HepG2 (cell line): Measurements from ENCODE around the gene RTN1. TPM values are rescaled to one million over a fixed set of nuclear protein-coding genes. Genes with fewer than 3 reads are reported as not detected.

Experiments
- ATAC-seq: fragments of 200-7000 bp; cut with Tn5 transposase; 3 replicates; pipeline ENCODE4 v1.9.1; 2020; ENCODE audit warnings: mild to moderate bottlenecking, moderate library complexity
- BruUV-seq: library from RNA; stranded (reverse); fragments of 400-500 nt; replicated peaks from 2 replicates; lab custom pipeline; 2021; lab: Mats Ljungman, UMichigan
- CTCF ChIA-PET: fragments of 300-600 bp; formaldehyde crosslinking; extraction: SDS; loops from one replicate; lab custom pipeline; 2021; ENCODE audit warnings: low total read pairs, inconsistent platforms, low intra/inter-chr PET ratio; lab: Yijun Ruan, JAX
- POLR2A ChIA-PET: fragments of 350-600 bp; sonication (Branson Sonifier 250); formaldehyde crosslinking; loops from one replicate; lab custom pipeline; 2020; ENCODE audit warnings: antibody characterized with exemption, inconsistent platforms; lab: Yijun Ruan, JAX
- DNase-seq: peaks from one replicate; pipeline ENCODE4 v3.0.0-alpha.2; 2015; ENCODE audit warnings: low spot score
- FAIRE-seq: peaks from 3 replicates; lab custom pipeline; 2011; peaks lifted over from hg19 to GRCh38; lab: Jason Lieb, UNC
- H2AFZ ChIP-seq: one replicate; pipeline ENCODE4 v1.6.1; 2011; ENCODE audit warnings: low read length, inconsistent platforms
- H3K27ac ChIP-seq: fragments of 300-600 bp; 3 replicates; pipeline ENCODE4 v1.8.0; 2011; ENCODE audit warnings: mixed run types, mild to moderate bottlenecking, mixed read lengths, low read length, inconsistent platforms; ENCODE audit not compliant: insufficient read depth; ENCODE audit errors: extremely low read length
- H3K27me3 ChIP-seq, 2 experiments: fragments of 200-600 bp in 1 of 2; 2 replicates in 1 of 2; 3 replicates in 1 of 2; pipeline versions ENCODE4 v1.6.0 to v1.8.0; 2011; ENCODE audit warnings: low read length in 2 of 2, mild to moderate bottlenecking in 2 of 2, moderate library complexity in 2 of 2, inconsistent platforms in 1 of 2; ENCODE audit not compliant: insufficient read depth in 2 of 2, control insufficient read depth in 1 of 2
- H3K36me3 ChIP-seq, 2 experiments: fragments of 200-600 bp in 1 of 2; replicated peaks in 1 of 2; 2 replicates in 1 of 2; 3 replicates in 1 of 2; pipeline versions ENCODE4 v1.5.1 to v1.8.0; 2011; ENCODE audit warnings: low read length in 2 of 2, inconsistent platforms in 1 of 2; ENCODE audit not compliant: insufficient read depth in 2 of 2, control insufficient read depth in 1 of 2
- H3K4me1 ChIP-seq: 2 replicates; pipeline ENCODE4 v1.5.1; 2012; ENCODE audit warnings: low read length, inconsistent platforms; ENCODE audit not compliant: insufficient read depth
- H3K4me2 ChIP-seq: 2 replicates; pipeline ENCODE4 v1.6.0; 2011; ENCODE audit warnings: low read depth, low read length, inconsistent platforms
- H3K4me3 ChIP-seq, 3 experiments: fragments of 200-600 bp in 1 of 3; sonication (generic), shearing (Covaris generic) in 1 of 3; replicated peaks in 1 of 3; 2 replicates each; pipeline ENCODE4 v1.5.1; 2011 to 2016; ENCODE audit warnings: low read length in 3 of 3, inconsistent platforms in 2 of 3, low read depth in 2 of 3, mild to moderate bottlenecking in 2 of 3, control low read depth in 1 of 3, mixed read lengths in 1 of 3; ENCODE audit not compliant: insufficient read depth in 1 of 3
- H3K79me2 ChIP-seq: one replicate; pipeline ENCODE4 v1.6.1; 2011; ENCODE audit warnings: low read length, inconsistent platforms; ENCODE audit not compliant: insufficient read depth
- H3K9ac ChIP-seq: 2 replicates; pipeline ENCODE4 v1.6.0; 2011; ENCODE audit warnings: mild to moderate bottlenecking, low read depth, low read length, inconsistent platforms; ENCODE audit not compliant: insufficient read depth
- H3K9me3 ChIP-seq: 2 replicates; pipeline ENCODE4 v1.5.1; 2012; ENCODE audit warnings: mild to moderate bottlenecking, low read length
- H4K20me1 ChIP-seq: 2 replicates; pipeline ENCODE4 v1.6.0; 2011; ENCODE audit warnings: inconsistent platforms, mild to moderate bottlenecking, low read length, moderate library complexity; ENCODE audit not compliant: insufficient read depth
- CBFB ChIP-seq: sonication (generic); formaldehyde crosslinking; IDR thresholded peaks from 2 replicates; pipeline ENCODE4 v1.4.0; 2020; ENCODE audit warnings: missing genetic modification reagents
- HNRNPH1 ChIP-seq: fragments of 200-400 bp; formaldehyde crosslinking; optimal IDR thresholded peaks from 2 replicates; pipeline ENCODE3; 2017; ENCODE audit warnings: mild to moderate bottlenecking, low read depth, low read length
- KLF16 ChIP-seq, 2 experiments: sonication (generic) in 1 of 2; formaldehyde crosslinking in 1 of 2; IDR thresholded peaks; 2 replicates each; pipeline versions ENCODE4 v1.6.1 to v1.8.0; 2016 to 2023; ENCODE audit warnings: missing genetic modification reagents in 2 of 2, missing compliant biosample characterization in 1 of 2
- KMT2B ChIP-seq: IDR thresholded peaks from 2 replicates; pipeline ENCODE4 v1.6.1; 2016; ENCODE audit warnings: missing genetic modification reagents, missing compliant biosample characterization
- MAFF ChIP-seq: IDR thresholded peaks from 2 replicates; pipeline ENCODE4 v1.6.1; 2011; ENCODE audit warnings: low read depth, low read length, improper control_type of control experiment
- NFKB2 ChIP-seq: sonication (generic); formaldehyde crosslinking; IDR thresholded peaks from 2 replicates; pipeline ENCODE4 v1.4.0; 2020; ENCODE audit warnings: missing genetic modification reagents, borderline replicate concordance
- REXO4 ChIP-seq: sonication (generic); formaldehyde crosslinking; IDR thresholded peaks from 2 replicates; pipeline ENCODE4 v1.8.0; 2022; ENCODE audit warnings: missing genetic modification reagents, mild to moderate bottlenecking, borderline replicate concordance
- SRF ChIP-seq: IDR thresholded peaks from 2 replicates; pipeline ENCODE4 v1.6.1; 2011; ENCODE audit warnings: mild to moderate bottlenecking, low read depth, low read length, moderate library complexity
- ZNF143 ChIP-seq: sonication (generic); formaldehyde crosslinking; IDR thresholded peaks from 2 replicates; pipeline ENCODE4 v1.4.0; 2020; ENCODE audit warnings: missing genetic modification reagents
- ZNF460 ChIP-seq: sonication (generic); formaldehyde crosslinking; IDR thresholded peaks from 2 replicates; pipeline ENCODE4 v1.5.1; 2020; ENCODE audit warnings: missing genetic modification reagents, mild to moderate bottlenecking, borderline replicate concordance
- ZNF543 ChIP-seq: sonication (generic); formaldehyde crosslinking; IDR thresholded peaks from 2 replicates; pipeline ENCODE4 v1.4.0; 2020; ENCODE audit warnings: mild to moderate bottlenecking, missing genetic modification reagents
- ZNF713 ChIP-seq: sonication (generic); formaldehyde crosslinking; IDR thresholded peaks from 2 replicates; pipeline ENCODE4 v1.4.0; 2020; ENCODE audit warnings: mild to moderate bottlenecking, missing genetic modification reagents
- WGBS: methylation state at CpG from one replicate; pipeline ENCODE4 v1.1.6; 2017; ENCODE audit warnings: low lambda C conversion rate; 5-methylcytosine and 5-hydroxymethylcytosine counted together
- in situ Hi-C: cut with HindIII; loops from 2 replicates; pipeline ENCODE4 v1.10.0; 2017; ENCODE audit warnings: low pct_unique_long_range_greater_than_20kb; ENCODE audit not compliant: extremely low pct_ligation_motif_present
- intact Hi-C: fragments of 100-400 bp; cut with micrococcal nuclease; formaldehyde crosslinking; loops from one replicate; pipeline ENCODE4 v1.10.0; 2022; ENCODE audit not compliant: unreplicated experiment
- polyA plus RNA-seq, 8 experiments: library from polyadenylated mRNA; depleted of rRNA in 3 of 8; stranded (reverse) in 7 of 8; unstranded in 1 of 8; fragments of >200 nt; fragmentation: Illumina TruSeq in 4 of 8; extraction: Trizol in 4 of 8; gene quantifications; 2 replicates each; pipeline versions ENCODE4 v1.2.1 to v1.2.3, GENCODE V29; 2011 to 2016; ENCODE audit warnings: low read depth in 4 of 8, missing spikeins in 1 of 8, mixed read lengths in 1 of 8; ENCODE audit not compliant: insufficient read depth in 1 of 8
- total RNA-seq, 5 experiments: library from RNA; depleted of rRNA; stranded (reverse); fragments of >200 nt; fragmentation: Illumina TruSeq; extraction: Trizol; gene quantifications; 2 replicates each; pipeline ENCODE4 v1.2.3, GENCODE V29; 2016; ENCODE audit warnings: low read depth in 1 of 5
- TF ChIP-seq, protein P1 (sequence below): sonication (generic); formaldehyde crosslinking; IDR thresholded peaks from 2 replicates; pipeline ENCODE4 v1.5.0; 2020; ENCODE audit warnings: mild to moderate bottlenecking, missing genetic modification reagents
- TF ChIP-seq, protein P2 (sequence below): sonication (generic); formaldehyde crosslinking; conservative IDR thresholded peaks from 2 replicates; pipeline ENCODE4 v1.8.1; 2023; ENCODE audit warnings: missing genetic modification reagents
- TF ChIP-seq, protein P3 (sequence below): sonication (generic); IDR thresholded peaks from 2 replicates; pipeline ENCODE4 v1.6.1; 2016; ENCODE audit warnings: low read depth, borderline replicate concordance
- TF ChIP-seq, protein P4 (sequence below): sonication (generic); formaldehyde crosslinking; IDR thresholded peaks from 2 replicates; pipeline ENCODE4 v1.5.1; 2020; ENCODE audit warnings: mild to moderate bottlenecking, missing genetic modification reagents, moderate library complexity
- TF ChIP-seq, protein P5 (sequence below): sonication (generic); formaldehyde crosslinking; IDR thresholded peaks from 2 replicates; pipeline ENCODE4 v1.4.0; 2020; ENCODE audit warnings: missing genetic modification reagents

RTN1 gene
- total and polyA plus RNA-seq, 2 of the 13 experiments (the other 11 are each of a cell fraction or from before 2014, with no cell fraction given) = 0.04 to 0.18 TPM

DNA sequence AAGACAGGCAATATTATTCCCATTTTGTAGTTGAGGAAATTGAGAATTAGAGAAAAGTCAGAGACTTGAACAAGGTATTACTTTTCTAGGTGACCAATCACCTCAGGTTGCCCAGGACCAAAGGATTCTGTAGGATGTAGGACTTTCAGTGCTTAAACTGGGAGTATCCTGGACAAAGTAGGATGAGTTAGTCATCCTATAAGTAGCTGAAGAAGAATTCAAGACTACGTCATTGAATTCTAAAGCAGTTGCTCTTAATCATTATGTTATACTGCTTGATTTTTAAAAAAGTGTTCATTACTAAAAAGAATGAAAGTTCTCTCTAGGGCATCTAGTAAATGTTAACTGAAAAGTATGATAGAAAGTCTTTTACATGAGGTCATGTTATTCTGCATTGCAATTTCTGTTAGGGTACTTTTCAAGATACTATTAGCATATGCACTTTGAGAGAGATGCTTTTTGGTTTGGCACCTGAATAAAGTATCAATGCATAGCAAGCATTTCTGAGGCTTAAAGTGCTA, 101.7 kb downstream of the RTN1 start (continued):
- no peak for TF ChIP-seq HNRNPH1
- TF ChIP-seq MAFF = no peak
- TF ChIP-seq ZNF543 (CRISPR knock-in tag) = no peak
- TF ChIP-seq KMT2B (CRISPR knock-in tag) = no peak
- TF ChIP-seq, all 625 proteins: peak for 0

DNA sequence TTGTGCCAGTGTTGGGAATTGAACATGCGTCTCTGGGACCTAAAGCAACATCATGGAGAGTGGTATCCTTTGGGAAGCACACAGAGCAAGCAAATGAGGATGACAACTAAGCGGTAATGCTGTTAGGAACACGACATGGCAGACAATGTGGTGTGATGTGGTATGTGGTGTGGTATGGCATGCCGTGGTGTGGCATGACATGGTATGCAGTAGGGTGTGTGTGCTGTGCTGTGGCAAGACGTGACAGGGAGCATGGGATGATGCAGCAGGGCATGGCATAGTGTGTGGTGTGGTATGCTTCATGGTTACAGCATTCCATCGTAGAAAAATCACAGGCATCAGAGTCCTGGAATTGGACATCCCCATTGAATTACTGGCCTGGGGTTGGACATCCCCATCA, 108.7 kb downstream of the RTN1 start:
- CTCF ChIA-PET = no interaction called here
- POLR2A ChIA-PET = no interaction called here
- 32% methylated on average over 6 of the region's 6 CpGs for WGBS
- TF ChIP-seq ZNF713 (CRISPR knock-in tag) (no peak), NFKB2 (CRISPR knock-in tag) (no peak), CBFB (CRISPR knock-in tag) (no peak), KLF16 (CRISPR knock-in tag; IDR thresholded peaks at IDR 0.05) (no peak), ZNF143 (no peak), ZNF460 (no peak), SRF (no peak), REXO4 (CRISPR knock-in tag) (no peak)
- TF ChIP-seq, protein P1, sequence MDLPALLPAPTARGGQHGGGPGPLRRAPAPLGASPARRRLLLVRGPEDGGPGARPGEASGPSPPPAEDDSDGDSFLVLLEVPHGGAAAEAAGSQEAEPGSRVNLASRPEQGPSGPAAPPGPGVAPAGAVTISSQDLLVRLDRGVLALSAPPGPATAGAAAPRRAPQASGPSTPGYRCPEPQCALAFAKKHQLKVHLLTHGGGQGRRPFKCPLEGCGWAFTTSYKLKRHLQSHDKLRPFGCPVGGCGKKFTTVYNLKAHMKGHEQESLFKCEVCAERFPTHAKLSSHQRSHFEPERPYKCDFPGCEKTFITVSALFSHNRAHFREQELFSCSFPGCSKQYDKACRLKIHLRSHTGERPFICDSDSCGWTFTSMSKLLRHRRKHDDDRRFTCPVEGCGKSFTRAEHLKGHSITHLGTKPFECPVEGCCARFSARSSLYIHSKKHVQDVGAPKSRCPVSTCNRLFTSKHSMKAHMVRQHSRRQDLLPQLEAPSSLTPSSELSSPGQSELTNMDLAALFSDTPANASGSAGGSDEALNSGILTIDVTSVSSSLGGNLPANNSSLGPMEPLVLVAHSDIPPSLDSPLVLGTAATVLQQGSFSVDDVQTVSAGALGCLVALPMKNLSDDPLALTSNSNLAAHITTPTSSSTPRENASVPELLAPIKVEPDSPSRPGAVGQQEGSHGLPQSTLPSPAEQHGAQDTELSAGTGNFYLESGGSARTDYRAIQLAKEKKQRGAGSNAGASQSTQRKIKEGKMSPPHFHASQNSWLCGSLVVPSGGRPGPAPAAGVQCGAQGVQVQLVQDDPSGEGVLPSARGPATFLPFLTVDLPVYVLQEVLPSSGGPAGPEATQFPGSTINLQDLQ (CRISPR knock-in tag) = no peak
- TF ChIP-seq, protein P2, sequence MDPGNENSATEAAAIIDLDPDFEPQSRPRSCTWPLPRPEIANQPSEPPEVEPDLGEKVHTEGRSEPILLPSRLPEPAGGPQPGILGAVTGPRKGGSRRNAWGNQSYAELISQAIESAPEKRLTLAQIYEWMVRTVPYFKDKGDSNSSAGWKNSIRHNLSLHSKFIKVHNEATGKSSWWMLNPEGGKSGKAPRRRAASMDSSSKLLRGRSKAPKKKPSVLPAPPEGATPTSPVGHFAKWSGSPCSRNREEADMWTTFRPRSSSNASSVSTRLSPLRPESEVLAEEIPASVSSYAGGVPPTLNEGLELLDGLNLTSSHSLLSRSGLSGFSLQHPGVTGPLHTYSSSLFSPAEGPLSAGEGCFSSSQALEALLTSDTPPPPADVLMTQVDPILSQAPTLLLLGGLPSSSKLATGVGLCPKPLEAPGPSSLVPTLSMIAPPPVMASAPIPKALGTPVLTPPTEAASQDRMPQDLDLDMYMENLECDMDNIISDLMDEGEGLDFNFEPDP (CRISPR knock-in tag) = no peak
- TF ChIP-seq, protein P3, sequence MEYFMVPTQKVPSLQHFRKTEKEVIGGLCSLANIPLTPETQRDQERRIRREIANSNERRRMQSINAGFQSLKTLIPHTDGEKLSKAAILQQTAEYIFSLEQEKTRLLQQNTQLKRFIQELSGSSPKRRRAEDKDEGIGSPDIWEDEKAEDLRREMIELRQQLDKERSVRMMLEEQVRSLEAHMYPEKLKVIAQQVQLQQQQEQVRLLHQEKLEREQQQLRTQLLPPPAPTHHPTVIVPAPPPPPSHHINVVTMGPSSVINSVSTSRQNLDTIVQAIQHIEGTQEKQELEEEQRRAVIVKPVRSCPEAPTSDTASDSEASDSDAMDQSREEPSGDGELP = no peak
- TF ChIP-seq, protein P4, sequence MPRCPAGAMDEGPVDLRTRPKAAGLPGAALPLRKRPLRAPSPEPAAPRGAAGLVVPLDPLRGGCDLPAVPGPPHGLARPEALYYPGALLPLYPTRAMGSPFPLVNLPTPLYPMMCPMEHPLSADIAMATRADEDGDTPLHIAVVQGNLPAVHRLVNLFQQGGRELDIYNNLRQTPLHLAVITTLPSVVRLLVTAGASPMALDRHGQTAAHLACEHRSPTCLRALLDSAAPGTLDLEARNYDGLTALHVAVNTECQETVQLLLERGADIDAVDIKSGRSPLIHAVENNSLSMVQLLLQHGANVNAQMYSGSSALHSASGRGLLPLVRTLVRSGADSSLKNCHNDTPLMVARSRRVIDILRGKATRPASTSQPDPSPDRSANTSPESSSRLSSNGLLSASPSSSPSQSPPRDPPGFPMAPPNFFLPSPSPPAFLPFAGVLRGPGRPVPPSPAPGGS (CRISPR knock-in tag) = no peak
- TF ChIP-seq, protein P5, sequence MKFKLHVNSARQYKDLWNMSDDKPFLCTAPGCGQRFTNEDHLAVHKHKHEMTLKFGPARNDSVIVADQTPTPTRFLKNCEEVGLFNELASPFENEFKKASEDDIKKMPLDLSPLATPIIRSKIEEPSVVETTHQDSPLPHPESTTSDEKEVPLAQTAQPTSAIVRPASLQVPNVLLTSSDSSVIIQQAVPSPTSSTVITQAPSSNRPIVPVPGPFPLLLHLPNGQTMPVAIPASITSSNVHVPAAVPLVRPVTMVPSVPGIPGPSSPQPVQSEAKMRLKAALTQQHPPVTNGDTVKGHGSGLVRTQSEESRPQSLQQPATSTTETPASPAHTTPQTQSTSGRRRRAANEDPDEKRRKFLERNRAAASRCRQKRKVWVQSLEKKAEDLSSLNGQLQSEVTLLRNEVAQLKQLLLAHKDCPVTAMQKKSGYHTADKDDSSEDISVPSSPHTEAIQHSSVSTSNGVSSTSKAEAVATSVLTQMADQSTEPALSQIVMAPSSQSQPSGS = no peak

More for the DNA sequence above, 108.7 kb downstream of the RTN1 start:
- in situ Hi-C loops = no loop called here
- H2AFZ ChIP-seq = no peak overlapping the region
- no peak overlapping the region for H3K4me2 ChIP-seq
- no peak overlapping the region for H3K27ac ChIP-seq
- H3K79me2 ChIP-seq = no peaks in the 10 kb centered on the region
- intact Hi-C loops = no loop called here
- no peaks in the 10 kb centered on the region for H3K4me1 ChIP-seq
- H3K9ac ChIP-seq = no peak overlapping the region
- no peaks in the 10 kb centered on the region for H3K36me3 ChIP-seq
- no peak for ATAC-seq
- H4K20me1 ChIP-seq = no peaks in the 10 kb centered on the region
- FAIRE-seq = no peak
- no peaks in the 10 kb centered on the region for H3K9me3 ChIP-seq
- no peak overlapping the region for H3K4me3 ChIP-seq
- H3K27me3 ChIP-seq = no peaks in the 10 kb centered on the region
- DNase-seq = no peak
- BruUV-seq = no TSS peak
